ENCODE measurements around the gene ZNF726.
"Not testable (repeated sequence)": the region's sequence is repeated elsewhere in the genome, so short reads cannot be mapped to it uniquely, and the experiment has no call there.

Gene ZNF726

GRCh38 chr19:23914402-23915286 lies at the start of gene ZNF726:
Gene ZNF726, plus strand, starts transcription at chr19:23914886. Its CDS starts 109 bp downstream, at chr19:23914995.
- in situ Hi-C loops (cut with MboI; ENCODE audit: low sequenced_read_pairs): no loop called here

- in situ Hi-C loops (cut with MboI; ENCODE audit: low sequenced_read_pairs): no loop called here
These were observed 46.8 kb upstream of the ZNF726 start for GRCh38 chr19:23867895-23868294.

GRCh38 chr19:23868630-23869029 lies 46.1 kb upstream of the ZNF726 start:
- in situ Hi-C loops (cut with MboI; ENCODE audit: low sequenced_read_pairs): no loop called here

- in situ Hi-C loops (cut with MboI; ENCODE audit: low sequenced_read_pairs): no loop called here
These were observed 42.3 kb upstream of the ZNF726 start for GRCh38 chr19:23872282-23872919.

GRCh38 chr19:23876261-23876660 lies 38.4 kb upstream of the ZNF726 start:
- in situ Hi-C loops (cut with MboI; ENCODE audit: low sequenced_read_pairs): no loop called here

- in situ Hi-C loops (cut with MboI; ENCODE audit: low sequenced_read_pairs): not testable (repeated sequence)
These were observed 37.9 kb upstream of the ZNF726 start for GRCh38 chr19:23876756-23877155.

- in situ Hi-C loops (cut with MboI; ENCODE audit: low sequenced_read_pairs): no loop called here
These were observed 32.2 kb upstream of the ZNF726 start for GRCh38 chr19:23882493-23882892.

GRCh38 chr19:23884363-23884762 lies 30.3 kb upstream of the ZNF726 start:
- in situ Hi-C loops (cut with MboI; ENCODE audit: low sequenced_read_pairs): no loop called here

- in situ Hi-C loops (cut with MboI; ENCODE audit: low sequenced_read_pairs): no loop called here
These were observed 27.0 kb upstream of the ZNF726 start for GRCh38 chr19:23887642-23888041.

- in situ Hi-C loops (cut with MboI; ENCODE audit: low sequenced_read_pairs): not testable (repeated sequence)
These were observed 18.6 kb upstream of the ZNF726 start for GRCh38 chr19:23896096-23896495.

- in situ Hi-C loops (cut with MboI; ENCODE audit: low sequenced_read_pairs): no loop called here
These were observed 17.8 kb upstream of the ZNF726 start for GRCh38 chr19:23896912-23897311.

- in situ Hi-C loops (cut with MboI; ENCODE audit: low sequenced_read_pairs): no loop called here
These were observed 13.3 kb upstream of the ZNF726 start for GRCh38 chr19:23901360-23901759.

- in situ Hi-C loops (cut with MboI; ENCODE audit: low sequenced_read_pairs): no loop called here
These were observed 10.3 kb upstream of the ZNF726 start for GRCh38 chr19:23904406-23904805.

- in situ Hi-C loops (cut with MboI; ENCODE audit: low sequenced_read_pairs): no loop called here
These were observed 8.9 kb upstream of the ZNF726 start for GRCh38 chr19:23905771-23906170.

GRCh38 chr19:23906835-23907234 lies 7.9 kb upstream of the ZNF726 start:
- in situ Hi-C loops (cut with MboI; ENCODE audit: low sequenced_read_pairs): no loop called here

GRCh38 chr19:23908165-23908564 lies 6.5 kb upstream of the ZNF726 start:
- in situ Hi-C loops (cut with MboI; ENCODE audit: low sequenced_read_pairs): no loop called here

GRCh38 chr19:23909222-23909621 lies 5.5 kb upstream of the ZNF726 start:
- in situ Hi-C loops (cut with MboI; ENCODE audit: low sequenced_read_pairs): no loop called here

- in situ Hi-C loops (cut with MboI; ENCODE audit: low sequenced_read_pairs): no loop called here
These were observed 755 bp upstream of the ZNF726 start for GRCh38 chr19:23913931-23914330.

GRCh38 chr19:23916991-23917390 lies 2.3 kb downstream of the ZNF726 start:
- in situ Hi-C loops (cut with MboI; ENCODE audit: low sequenced_read_pairs): no loop called here

GRCh38 chr19:23917856-23918255 lies 3.2 kb downstream of the ZNF726 start:
- in situ Hi-C loops (cut with MboI; ENCODE audit: low sequenced_read_pairs): no loop called here

- in situ Hi-C loops (cut with MboI; ENCODE audit: low sequenced_read_pairs): no loop called here
These were observed 10.6 kb downstream of the ZNF726 start for GRCh38 chr19:23925285-23925684.

- in situ Hi-C loops (cut with MboI; ENCODE audit: low sequenced_read_pairs): no loop called here
These were observed 18.2 kb downstream of the ZNF726 start for GRCh38 chr19:23932878-23933277.

Data from HL-60/S4 treated with phorbol 12-myristate 13-acetate at 8.2 ng/mL for 4 days and 3 days (cell line).